GM12874 (cell line): ENCODE data around the gene CDA.

Source experiments
- TF ChIP-seq, protein P1 (sequence below): IDR thresholded peaks from 2 replicates; pipeline ENCODE4 v1.5.1; 2011; ENCODE audit warnings: low read depth, mild to moderate bottlenecking, control low read depth, low read length, moderate library complexity; ENCODE audit not compliant: insufficient read depth

The CDA gene

DNA sequence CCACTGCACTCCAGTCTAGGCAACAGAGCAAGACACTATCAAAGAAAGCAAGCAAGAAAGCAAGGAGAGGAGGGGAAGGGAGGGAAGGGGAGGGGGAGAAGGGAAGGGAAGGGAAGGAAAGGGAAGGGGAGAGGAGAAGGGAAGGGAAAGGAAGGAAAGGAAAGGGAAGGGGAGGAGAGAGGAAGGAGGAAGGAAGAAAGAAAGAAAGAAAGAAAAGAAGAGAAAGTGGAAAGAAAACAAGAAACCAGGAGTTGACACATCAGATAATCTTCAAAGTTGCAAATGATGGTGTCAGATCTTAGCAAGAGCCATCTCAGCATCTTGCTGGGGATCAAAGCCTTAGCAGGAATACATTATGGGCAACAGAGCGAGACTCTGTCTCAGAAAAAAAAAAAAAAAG is 14.9 kb upstream of the CDA start:
- TF ChIP-seq, protein P1, sequence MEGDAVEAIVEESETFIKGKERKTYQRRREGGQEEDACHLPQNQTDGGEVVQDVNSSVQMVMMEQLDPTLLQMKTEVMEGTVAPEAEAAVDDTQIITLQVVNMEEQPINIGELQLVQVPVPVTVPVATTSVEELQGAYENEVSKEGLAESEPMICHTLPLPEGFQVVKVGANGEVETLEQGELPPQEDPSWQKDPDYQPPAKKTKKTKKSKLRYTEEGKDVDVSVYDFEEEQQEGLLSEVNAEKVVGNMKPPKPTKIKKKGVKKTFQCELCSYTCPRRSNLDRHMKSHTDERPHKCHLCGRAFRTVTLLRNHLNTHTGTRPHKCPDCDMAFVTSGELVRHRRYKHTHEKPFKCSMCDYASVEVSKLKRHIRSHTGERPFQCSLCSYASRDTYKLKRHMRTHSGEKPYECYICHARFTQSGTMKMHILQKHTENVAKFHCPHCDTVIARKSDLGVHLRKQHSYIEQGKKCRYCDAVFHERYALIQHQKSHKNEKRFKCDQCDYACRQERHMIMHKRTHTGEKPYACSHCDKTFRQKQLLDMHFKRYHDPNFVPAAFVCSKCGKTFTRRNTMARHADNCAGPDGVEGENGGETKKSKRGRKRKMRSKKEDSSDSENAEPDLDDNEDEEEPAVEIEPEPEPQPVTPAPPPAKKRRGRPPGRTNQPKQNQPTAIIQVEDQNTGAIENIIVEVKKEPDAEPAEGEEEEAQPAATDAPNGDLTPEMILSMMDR = no peak

DNA sequence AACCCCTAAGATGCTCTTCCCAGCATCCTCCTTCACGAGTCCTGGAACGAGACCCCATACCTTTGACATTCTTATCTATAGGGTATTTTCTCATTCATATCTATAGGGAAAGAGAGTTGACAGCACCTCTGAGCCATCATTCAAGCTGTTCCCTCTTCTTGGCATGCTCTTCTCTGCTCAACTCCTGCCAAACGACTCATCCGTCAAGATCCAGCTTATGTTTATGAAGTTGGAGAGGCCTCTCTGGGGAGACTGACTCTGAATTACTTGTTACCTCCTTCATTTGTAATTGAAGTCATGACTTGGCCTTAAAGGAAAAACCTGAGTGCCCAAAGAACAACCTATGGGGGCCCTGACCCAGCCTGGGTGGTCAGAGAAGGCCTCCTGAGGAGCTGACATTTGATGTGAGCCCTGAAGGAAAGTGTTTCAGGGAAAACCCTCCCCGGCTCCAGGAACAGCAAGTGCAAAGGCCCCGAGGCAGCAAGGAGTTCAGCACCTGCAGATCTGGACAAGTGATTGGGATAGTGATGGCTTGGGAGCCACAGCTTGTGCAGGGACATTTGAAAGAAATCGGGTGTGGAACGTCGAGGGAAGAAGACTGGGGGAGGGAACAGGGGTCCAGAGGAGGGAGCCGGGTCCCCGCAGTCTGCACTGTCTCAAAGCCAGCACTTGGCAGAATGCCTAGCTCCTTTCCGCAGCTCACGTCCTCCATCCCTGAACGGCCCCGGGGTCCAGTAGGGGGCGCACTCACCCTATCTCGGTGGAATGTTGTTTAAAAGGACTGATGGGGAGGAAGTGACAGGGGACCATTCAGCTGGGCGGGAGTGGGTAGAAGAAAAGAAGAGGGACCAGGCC is 14.0 kb upstream of the CDA start:
- TF ChIP-seq, protein P1 = peak; percentile 64

DNA sequence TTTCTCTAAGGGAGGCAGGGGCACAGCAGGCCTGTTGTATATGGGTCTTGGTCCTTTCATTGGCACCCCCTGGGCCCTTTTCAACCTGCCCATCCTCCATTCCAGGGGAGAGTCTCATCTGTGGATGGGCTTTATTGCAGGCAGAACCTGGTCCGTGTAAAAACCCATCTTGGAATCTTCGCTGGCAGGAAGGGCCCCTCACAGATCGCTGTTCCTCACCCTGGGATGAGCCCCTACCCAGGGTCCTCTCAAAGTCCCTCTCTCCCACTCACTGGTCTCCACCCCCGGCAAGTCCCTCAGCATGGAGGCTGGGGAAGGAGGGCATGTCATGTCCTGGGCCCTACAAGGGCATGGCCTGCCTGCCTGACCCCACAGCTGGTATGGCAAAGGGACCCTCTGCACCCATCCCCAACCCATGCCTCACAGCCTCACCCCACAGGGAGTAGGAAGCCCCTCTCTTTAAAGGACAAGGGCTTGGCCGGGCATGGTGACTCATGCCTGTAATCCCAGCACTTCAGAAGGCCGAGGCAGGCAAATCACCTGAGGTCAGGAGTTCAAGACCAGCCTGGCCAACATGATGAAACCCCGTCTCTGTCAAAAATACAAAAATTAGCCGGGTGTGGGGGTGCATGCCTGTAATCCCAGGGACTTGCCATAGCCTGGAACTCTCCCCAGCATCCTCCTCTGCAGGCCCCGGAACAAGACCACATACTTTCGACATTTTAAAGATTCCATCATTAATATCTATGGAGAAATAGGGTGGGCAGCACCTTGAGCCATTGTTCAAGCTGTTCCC is 13.2 kb upstream of the CDA start:
- TF ChIP-seq, protein P1 = no peak

DNA sequence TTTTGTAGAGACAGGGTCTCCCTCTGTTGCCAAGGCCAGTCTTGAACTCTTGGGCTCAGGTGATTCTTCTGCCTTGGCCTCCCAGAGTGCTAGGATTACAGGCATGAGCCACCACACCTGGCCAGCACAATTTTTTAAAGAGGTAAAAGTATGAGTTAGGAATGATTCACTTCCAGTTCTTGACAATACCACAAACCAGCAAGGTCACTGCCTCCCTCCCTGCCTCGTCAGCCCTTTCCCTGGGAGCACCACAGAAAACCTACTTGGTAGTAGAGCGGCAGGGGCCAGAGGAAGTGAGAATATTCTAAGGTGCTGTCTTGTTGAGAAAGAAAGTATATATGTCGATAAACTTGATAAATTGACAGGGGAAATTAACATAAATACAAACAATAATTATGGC is 10.8 kb upstream of the CDA start:
- TF ChIP-seq, protein P1 = no peak

DNA sequence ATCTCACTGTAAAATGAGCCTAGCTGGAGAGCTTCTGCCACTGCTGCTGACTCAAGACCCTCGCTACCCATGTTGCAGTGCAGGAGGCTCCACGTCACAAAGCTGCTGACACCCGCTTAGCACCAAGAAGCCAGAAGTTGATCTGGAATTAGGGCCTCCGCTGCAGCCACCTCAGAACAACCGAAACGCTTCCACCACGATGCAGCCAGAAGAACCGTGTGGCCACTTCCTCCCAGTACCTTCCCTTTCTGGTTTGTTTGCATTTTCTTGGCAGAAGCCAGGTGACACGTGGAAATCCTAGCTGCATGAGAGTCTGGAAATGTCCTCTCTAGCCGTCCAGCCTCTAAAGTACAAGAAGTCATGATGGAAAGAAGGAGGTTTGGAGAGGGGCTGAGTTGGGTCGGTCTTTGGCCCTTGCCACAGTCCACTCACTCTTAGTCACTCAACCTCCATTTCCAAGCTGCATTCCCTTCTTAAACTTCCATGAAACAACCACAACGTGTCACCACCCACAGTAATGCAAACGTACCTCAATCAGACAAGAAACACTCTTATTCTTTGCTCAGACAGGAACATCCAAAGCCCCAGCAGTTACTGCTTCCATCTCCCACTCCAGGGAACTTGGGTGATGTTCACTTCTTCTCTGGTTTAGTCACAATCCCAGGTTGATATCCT is 10.0 kb upstream of the CDA start:
- TF ChIP-seq, protein P1 = no peak

DNA sequence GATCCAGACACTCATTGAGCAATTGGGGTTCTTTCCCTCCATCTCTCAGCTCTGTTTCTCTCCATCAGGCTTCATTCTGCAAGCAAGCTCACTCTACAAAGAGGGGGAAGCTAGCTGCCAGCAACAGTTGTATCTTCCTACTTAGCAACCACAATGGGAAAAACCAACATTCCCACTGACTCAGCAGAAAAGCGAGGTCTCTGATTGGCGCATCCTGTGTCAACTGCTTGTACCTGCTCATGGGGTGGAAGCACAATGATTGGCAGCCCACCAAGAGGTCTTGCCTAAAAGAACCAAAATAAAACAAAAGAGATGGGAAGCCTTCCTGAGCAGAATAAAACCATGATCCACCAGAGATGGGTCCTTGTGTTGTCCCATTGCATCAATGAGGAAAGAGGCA is 4.0 kb upstream of the CDA start:
- TF ChIP-seq, protein P1 = no peak
